Adrenal gland (tissue), 12 donors: Measurements from ENCODE around the gene DOCK1. TPM values are rescaled to one million over a fixed set of nuclear protein-coding genes. Genes with fewer than 3 reads are reported as not detected.

Source experiments
- DNase-seq, 7 donors: peaks; one replicate each; pipeline ENCODE4 v3.0.0-alpha.2; 2019 to 2020
- H3K27ac ChIP-seq, 5 donors: fragments of 200-600 bp; sonication (generic) in 4 of 5; 1 replicate in 3 of 5; 2 replicates in 2 of 5; pipeline versions ENCODE4 v1.5.1 to v1.8.0; 2016 to 2020; ENCODE audit warnings: mild to moderate bottlenecking in 1 of 5
- H3K27me3 ChIP-seq: fragments of 200-600 bp; 2 replicates; pipeline ENCODE4 v1.8.0; 2021
- H3K36me3 ChIP-seq, 2 donors: fragments of 200-600 bp; replicated peaks in 1 of 2; 1 replicate in 1 of 2; 2 replicates in 1 of 2; pipeline versions ENCODE4 v1.5.1 to v1.8.0; 2018 to 2022
- H3K4me1 ChIP-seq, 2 donors: fragments of 200-600 bp; replicated peaks in 1 of 2; 1 replicate in 1 of 2; 2 replicates in 1 of 2; pipeline versions ENCODE4 v1.5.1 to v1.8.0; 2018 to 2021
- H3K4me3 ChIP-seq, 4 donors: fragments of 200-600 bp; sonication (generic) in 3 of 4; one replicate each; pipeline ENCODE4 v1.5.1; 2016 to 2018
- H3K9me3 ChIP-seq, 3 donors: fragments of 200-600 bp; sonication (generic) in 1 of 3; replicated peaks in 1 of 3; 1 replicate in 2 of 3; 2 replicates in 1 of 3; pipeline versions ENCODE4 v1.5.1 to v1.8.0; 2016 to 2021
- POLR2A ChIP-seq, 2 donors: fragments of 450-650 bp; IDR thresholded peaks; one replicate each; pipeline ENCODE4 v1.6.1; 2017; ENCODE audit warnings: antibody characterized with exemption in 2 of 2, mild to moderate bottlenecking in 2 of 2, moderate library complexity in 1 of 2
- WGBS, 4 donors: extraction: QIAGEN DNeasy Blood & Tissue Kit in 2 of 4; methylation state at CpG; one replicate each; pipeline versions ENCODE4 v1.1.5 to v1.1.7; 2013 to 2017; 5-methylcytosine and 5-hydroxymethylcytosine counted together
- intact Hi-C, 2 donors: fragments of 100-400 bp; cut with DNase I; formaldehyde crosslinking; loops; one replicate each; pipeline versions ENCODE4 v1.14.1 to v1.15.0; 2022 to 2023
- polyA plus RNA-seq, 3 donors: library from polyadenylated mRNA; stranded (reverse); fragments of 200-250 nt in 2 of 3; fragments of 350-450 nt in 1 of 3; fragmentation: Illumina TruSeq in 1 of 3; extraction: RNeasy Lipid Tissue Mini Kit (QIAGEN cat#74804) in 1 of 3; gene quantifications; one replicate each; pipeline ENCODE4 v1.2.3, GENCODE V29; 2013 to 2014
- total RNA-seq, 9 donors: library from RNA; depleted of rRNA in 4 of 9; stranded (reverse); fragments of >200 nt in 4 of 9; fragments of 120-200 nt in 1 of 9; fragmentation: NEBNext Ultra II Directional in 1 of 9; extraction: Animal tissue kit (Norgen Biotek cat#: 25700) in 1 of 9; gene quantifications; one replicate each; pipeline versions ENCODE4 v1.1.0 to v1.2.4, GENCODE V29; 2013 to 2023
- TF ChIP-seq, protein P1 (sequence below), 6 experiments: fragments of 450-650 bp in 4 of 6; fragments of 200-600 bp in 2 of 6; sonication (generic) in 1 of 6; IDR thresholded peaks; 1 replicate in 5 of 6; 2 replicates in 1 of 6; pipeline versions ENCODE4 v1.5.1 to v1.8.0; 2016 to 2021; ENCODE audit warnings: antibody characterized with exemption in 6 of 6, mild to moderate bottlenecking in 2 of 6, moderate library complexity in 1 of 6
- donor health status: healthy with polysubstance abuse.
- donor health status: Bipolar disorder and iron deficiency.
- donor health status: DM: yes; HTN: yes; CAD: no.
- donor health status: DM: no; HTN: no; CAD: no.
- donor health status: DM: no; HTN: no; CAD: no.
- donor health status: DM: yes; HTN: yes; CAD: no.

Gene DOCK1
- total and polyA plus RNA-seq, 12 donors, result 8.1 to 30.4 (median 21.6) TPM

DNA sequence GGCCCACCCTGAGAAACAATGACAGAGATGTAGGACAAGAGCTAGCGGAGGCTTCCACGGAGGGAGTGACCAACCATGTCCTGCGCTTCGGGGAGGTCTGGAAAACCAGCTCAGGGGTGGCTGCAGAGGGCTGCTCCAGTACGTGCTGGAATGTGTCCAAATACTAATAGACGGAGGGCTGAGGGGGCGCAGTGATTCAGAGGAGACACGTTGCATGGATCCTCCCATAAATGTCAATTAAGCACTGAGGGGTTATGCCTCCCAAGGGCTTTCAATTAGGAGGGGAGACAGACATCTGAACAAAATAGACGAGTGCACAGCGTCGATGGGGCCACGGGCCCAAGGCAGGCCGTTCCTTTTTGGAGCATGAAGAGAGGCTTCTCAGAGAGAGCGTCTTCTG, 592.9 kb downstream of the DOCK1 start:
- no peak overlapping the region for H3K27ac ChIP-seq
- WGBS, 4 donors, result 69 to 75% (median 73%) methylated on average over 14 of the region's 14 CpGs
- TF ChIP-seq, protein P1, sequence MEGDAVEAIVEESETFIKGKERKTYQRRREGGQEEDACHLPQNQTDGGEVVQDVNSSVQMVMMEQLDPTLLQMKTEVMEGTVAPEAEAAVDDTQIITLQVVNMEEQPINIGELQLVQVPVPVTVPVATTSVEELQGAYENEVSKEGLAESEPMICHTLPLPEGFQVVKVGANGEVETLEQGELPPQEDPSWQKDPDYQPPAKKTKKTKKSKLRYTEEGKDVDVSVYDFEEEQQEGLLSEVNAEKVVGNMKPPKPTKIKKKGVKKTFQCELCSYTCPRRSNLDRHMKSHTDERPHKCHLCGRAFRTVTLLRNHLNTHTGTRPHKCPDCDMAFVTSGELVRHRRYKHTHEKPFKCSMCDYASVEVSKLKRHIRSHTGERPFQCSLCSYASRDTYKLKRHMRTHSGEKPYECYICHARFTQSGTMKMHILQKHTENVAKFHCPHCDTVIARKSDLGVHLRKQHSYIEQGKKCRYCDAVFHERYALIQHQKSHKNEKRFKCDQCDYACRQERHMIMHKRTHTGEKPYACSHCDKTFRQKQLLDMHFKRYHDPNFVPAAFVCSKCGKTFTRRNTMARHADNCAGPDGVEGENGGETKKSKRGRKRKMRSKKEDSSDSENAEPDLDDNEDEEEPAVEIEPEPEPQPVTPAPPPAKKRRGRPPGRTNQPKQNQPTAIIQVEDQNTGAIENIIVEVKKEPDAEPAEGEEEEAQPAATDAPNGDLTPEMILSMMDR (IDR thresholded peaks at IDR 0.05), result no peak
- no peak for TF ChIP-seq POLR2A (IDR thresholded peaks at IDR 0.05)
- H3K27me3 ChIP-seq, result no peaks in the 10 kb centered on the region
- no peaks in the 10 kb centered on the region for H3K36me3 ChIP-seq
- intact Hi-C loops, result no loop called here
- no peaks in the 10 kb centered on the region for H3K4me1 ChIP-seq
- no peak overlapping the region for H3K4me3 ChIP-seq
- no peak for DNase-seq
- H3K9me3 ChIP-seq, result no peaks in the 10 kb centered on the region

DNA sequence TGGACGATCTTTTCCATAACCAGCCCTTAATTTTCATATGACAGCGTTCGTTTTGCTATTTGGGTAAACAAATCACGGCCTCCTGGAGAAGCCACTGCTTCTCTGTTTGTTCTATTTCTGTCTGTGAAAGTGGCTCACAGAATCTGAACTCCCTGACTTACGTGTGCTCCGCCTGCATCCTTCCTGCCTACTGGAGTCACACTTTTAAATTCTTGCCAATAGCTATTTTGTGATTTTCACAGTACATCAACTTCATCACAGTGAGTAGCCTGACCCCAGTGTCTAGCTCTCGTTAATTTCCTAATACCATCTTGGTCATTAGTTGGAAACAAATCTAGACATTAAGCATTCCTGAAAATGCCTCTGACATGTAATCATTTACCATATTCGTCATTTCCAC, 594.9 kb downstream of the DOCK1 start:
- no peak overlapping the region for H3K27ac ChIP-seq
- H3K4me1 ChIP-seq, result no peaks in the 10 kb centered on the region
- H3K36me3 ChIP-seq, result no peaks in the 10 kb centered on the region
- H3K4me3 ChIP-seq, result no peak overlapping the region
- 69 to 76% (median 69%) methylated on average over 8 of the region's 8 CpGs for WGBS, 4 donors
- intact Hi-C loops, result no loop called here
- DNase-seq, result no peak
- TF ChIP-seq, protein P1 (IDR thresholded peaks at IDR 0.05), result no peak
- no peak for TF ChIP-seq POLR2A (IDR thresholded peaks at IDR 0.05)
- H3K27me3 ChIP-seq, result no peaks in the 10 kb centered on the region
- H3K9me3 ChIP-seq, result no peaks in the 10 kb centered on the region

Other genes starting within 250 kb of the DOCK1 start
- under 1 TPM in 1 of 9 donors, not detected in 8; 0.18 TPM for gene C10orf90, start 234.7 kb upstream of the DOCK1 start, total RNA-seq
- under 1 TPM in 1 of 3 donors, not detected in 2; 0.10 TPM for gene C10orf90, start 234.7 kb upstream of the DOCK1 start, polyA plus RNA-seq